Chondrocyte (in vitro differentiated cells): ENCODE results near the gene NOXO1. TPM values are rescaled to one million over a fixed set of nuclear protein-coding genes. Genes with fewer than 3 reads are reported as not detected.

Experiments used
- DNase-seq: peaks from one replicate; pipeline ENCODE4 v3.0.0; 2021; ENCODE audit warnings: mixed read lengths, low spot score
- H3K27ac Mint-ChIP-seq: one replicate; pipeline ENCODE4 v1.8.0; 2021; ENCODE audit warnings: mild to moderate bottlenecking, moderate library complexity, mixed read lengths; ENCODE audit not compliant: unreplicated experiment
- H3K27me3 Mint-ChIP-seq: 2 replicates; pipeline ENCODE4 v1.8.0; 2021; ENCODE audit warnings: low read depth, mixed read lengths
- H3K36me3 Mint-ChIP-seq: 2 replicates; pipeline ENCODE4 v1.8.0; 2021; ENCODE audit warnings: low read depth, mixed read lengths
- H3K4me1 Mint-ChIP-seq: 2 replicates; pipeline ENCODE4 v1.8.0; 2021; ENCODE audit warnings: low read depth, mild to moderate bottlenecking, mixed read lengths
- H3K4me3 Mint-ChIP-seq: one replicate; pipeline ENCODE4 v1.8.0; 2021; ENCODE audit warnings: mild to moderate bottlenecking, moderate library complexity, mixed read lengths; ENCODE audit not compliant: unreplicated experiment
- H3K9me3 Mint-ChIP-seq: 2 replicates; pipeline ENCODE4 v1.8.0; 2021; ENCODE audit warnings: low read depth, mixed read lengths
- total RNA-seq: library from RNA; stranded (reverse); gene quantifications from 3 replicates; pipeline ENCODE4 v1.2.1, GENCODE V29; 2021
- TF ChIP-seq, protein P1 (sequence below): fragments of 200-600 bp; sonication (generic); IDR thresholded peaks from 2 replicates; pipeline ENCODE4 v1.5.0; 2021; ENCODE audit warnings: antibody characterized with exemption, mild to moderate bottlenecking, moderate library complexity

Gene NOXO1
- total RNA-seq, 1 donor from 2014 or later = 0.25 TPM

DNA sequence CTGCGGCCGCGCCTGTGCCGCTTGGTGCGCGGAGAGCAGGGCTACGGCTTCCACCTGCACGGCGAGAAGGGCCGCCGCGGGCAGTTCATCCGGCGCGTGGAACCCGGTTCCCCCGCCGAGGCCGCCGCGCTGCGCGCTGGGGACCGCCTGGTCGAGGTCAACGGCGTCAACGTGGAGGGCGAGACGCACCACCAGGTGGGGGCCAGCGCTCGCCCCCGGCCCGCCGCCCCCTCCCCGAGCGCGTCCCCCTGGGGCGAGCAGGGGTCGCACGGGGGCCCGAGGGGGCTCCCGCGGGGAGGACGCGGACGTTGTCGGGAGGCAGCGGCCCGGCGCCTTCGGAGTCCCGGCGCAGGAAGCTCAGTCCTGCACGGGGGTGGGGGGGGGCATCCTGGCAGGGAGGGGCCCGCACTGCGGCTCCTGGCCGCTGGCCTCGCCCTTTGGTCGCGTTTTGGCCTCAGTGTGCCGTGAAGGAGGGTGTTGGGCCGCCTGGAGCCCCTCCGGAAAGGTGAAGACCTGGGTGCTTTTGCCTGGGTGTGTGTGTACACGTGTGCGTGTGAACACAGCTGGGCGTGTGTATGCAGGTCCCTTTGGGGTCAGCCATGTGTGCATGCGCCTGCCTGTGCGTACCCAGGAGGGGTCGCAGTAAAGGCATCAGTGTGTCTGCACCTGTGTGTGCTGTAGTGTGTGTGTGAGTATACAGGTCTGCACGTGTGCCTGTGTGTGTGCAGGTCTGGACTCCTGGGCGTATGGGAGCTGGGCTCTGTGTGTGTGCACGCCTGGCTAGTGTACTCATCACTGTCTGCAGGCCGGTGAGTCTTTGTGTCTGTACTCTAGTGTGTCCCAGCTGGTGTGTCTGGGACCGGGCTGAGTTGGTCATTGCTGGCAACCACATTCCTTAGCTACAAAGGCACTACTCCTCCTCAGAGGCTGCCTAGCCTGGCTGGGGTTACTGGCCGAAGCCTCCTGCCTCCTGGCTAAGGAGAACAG, 46.0 kb upstream of the NOXO1 start:
- Mint-ChIP-seq H3K36me3 (no peaks in the 10 kb centered on the region), H3K27ac (no peak overlapping the region), H3K27me3 (no peaks in the 10 kb centered on the region), H3K4me3 (peak overlapping the region; percentile 82), H3K4me1 (peaks cover 41% of the 10 kb centered on the region), H3K9me3 (no peaks in the 10 kb centered on the region)
- TF ChIP-seq, protein P1, sequence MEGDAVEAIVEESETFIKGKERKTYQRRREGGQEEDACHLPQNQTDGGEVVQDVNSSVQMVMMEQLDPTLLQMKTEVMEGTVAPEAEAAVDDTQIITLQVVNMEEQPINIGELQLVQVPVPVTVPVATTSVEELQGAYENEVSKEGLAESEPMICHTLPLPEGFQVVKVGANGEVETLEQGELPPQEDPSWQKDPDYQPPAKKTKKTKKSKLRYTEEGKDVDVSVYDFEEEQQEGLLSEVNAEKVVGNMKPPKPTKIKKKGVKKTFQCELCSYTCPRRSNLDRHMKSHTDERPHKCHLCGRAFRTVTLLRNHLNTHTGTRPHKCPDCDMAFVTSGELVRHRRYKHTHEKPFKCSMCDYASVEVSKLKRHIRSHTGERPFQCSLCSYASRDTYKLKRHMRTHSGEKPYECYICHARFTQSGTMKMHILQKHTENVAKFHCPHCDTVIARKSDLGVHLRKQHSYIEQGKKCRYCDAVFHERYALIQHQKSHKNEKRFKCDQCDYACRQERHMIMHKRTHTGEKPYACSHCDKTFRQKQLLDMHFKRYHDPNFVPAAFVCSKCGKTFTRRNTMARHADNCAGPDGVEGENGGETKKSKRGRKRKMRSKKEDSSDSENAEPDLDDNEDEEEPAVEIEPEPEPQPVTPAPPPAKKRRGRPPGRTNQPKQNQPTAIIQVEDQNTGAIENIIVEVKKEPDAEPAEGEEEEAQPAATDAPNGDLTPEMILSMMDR = peak; percentile 33
- DNase-seq = no peak

DNA sequence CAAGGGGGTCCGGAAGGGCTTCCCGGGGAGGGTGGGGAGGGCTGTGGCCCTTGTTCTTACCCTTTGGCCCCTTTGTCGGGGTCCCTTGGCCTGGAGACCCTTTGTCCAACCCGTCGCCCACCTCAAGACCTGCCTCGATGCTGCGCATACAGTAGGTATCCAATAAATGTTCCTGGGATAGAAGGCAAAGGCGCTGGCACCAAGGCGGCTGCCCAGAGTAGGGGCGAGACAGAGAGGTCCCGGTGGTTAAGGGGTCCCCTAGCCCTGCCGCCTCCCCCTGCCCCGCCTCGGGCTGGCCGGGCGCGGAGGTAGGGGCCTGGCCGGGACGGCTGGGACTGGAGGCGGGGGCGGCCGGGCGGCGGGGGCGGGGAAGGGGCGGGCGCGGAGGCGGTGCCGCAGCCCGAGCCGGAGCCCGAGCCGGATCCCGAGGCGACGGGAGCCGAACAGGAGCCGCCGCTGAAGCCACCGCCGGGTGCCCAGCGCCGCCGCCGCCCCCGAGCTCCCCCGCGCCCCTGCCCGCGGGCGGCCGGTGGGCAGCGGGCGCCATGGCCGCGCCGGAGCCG, 45.3 kb upstream of the NOXO1 start, which contains the start of gene NHERF2:
Gene NHERF2 (plus strand): TSS at position 442 of the 563 bp plus-strand sequence. CDS start 104 bp downstream, at position 546.
- TF ChIP-seq, protein P1 = no peak
- peaks cover 2% of the 10 kb centered on the region for H3K27me3 Mint-ChIP-seq
- H3K4me3 Mint-ChIP-seq = peak within 1 kb of the TSS; percentile 82
- no peak within 1 kb of the TSS for H3K27ac Mint-ChIP-seq
- H3K36me3 Mint-ChIP-seq = no peaks in the 10 kb centered on the region
- no peaks in the 10 kb centered on the region for H3K9me3 Mint-ChIP-seq
- H3K4me1 Mint-ChIP-seq = peaks cover 37% of the 10 kb centered on the region
- DNase-seq = no peak

DNA sequence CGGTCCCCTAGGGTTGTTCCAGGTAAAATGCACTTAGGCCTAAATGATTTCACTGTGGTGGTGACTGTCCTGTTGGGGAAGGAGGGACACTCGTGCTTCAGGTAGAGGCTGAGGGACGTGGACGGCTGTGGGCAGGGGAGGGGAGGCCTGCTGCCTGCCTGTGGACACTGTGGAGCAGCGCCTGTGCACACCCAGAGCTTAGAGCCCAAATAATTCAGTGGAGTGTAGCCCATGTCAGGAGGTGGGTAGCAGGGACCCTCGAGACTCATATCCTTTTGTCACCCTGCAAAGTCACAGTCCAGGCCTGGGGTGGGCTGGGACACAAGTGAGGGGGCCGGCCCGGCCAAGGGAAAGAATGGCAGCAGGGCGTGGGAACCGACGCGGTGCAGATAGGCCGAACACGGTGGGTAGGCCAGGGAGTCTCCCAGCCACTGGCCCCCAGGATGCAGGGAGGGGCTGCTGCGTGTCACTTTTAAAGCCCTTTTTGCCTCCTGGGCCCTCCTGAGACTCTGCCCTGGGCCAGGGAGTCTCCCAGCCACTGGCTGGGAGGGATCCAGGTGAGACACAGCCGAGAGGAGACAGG, 44.7 kb upstream of the NOXO1 start:
- DNase-seq = no peak
- Mint-ChIP-seq H3K4me3 (peak overlapping the region; percentile 28), H3K9me3 (no peaks in the 10 kb centered on the region), H3K27me3 (peaks cover 4% of the 10 kb centered on the region), H3K4me1 (peaks cover 38% of the 10 kb centered on the region), H3K36me3 (no peaks in the 10 kb centered on the region), H3K27ac (no peak overlapping the region)
- TF ChIP-seq, protein P1 = no peak

DNA sequence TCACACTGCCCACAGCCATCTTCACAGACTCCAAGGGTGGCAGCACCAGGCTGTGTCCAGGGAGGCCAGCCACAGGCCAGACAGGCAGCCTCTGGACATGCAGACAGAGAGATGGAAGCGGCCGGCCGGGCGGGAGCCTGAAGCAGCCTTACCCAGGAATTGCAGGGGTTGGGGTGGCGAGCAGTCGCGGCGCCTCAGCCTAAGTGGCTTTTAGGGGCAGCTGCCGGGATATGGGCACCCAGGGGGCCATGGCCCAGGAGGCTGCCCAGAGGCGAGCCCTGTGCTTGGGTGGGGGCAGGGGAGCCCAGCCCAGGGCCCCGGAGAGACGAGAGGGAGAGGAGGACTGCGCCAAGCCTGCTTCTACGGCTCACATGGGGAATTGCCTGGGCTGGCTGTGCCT, 44.0 kb upstream of the NOXO1 start:
- TF ChIP-seq, protein P1 = no peak
- H3K36me3 Mint-ChIP-seq = no peaks in the 10 kb centered on the region
- peaks cover 9% of the 10 kb centered on the region for H3K27me3 Mint-ChIP-seq
- H3K9me3 Mint-ChIP-seq = no peaks in the 10 kb centered on the region
- no peak overlapping the region for H3K27ac Mint-ChIP-seq
- no peak overlapping the region for H3K4me3 Mint-ChIP-seq
- peaks cover 37% of the 10 kb centered on the region for H3K4me1 Mint-ChIP-seq
- no peak for DNase-seq

DNA sequence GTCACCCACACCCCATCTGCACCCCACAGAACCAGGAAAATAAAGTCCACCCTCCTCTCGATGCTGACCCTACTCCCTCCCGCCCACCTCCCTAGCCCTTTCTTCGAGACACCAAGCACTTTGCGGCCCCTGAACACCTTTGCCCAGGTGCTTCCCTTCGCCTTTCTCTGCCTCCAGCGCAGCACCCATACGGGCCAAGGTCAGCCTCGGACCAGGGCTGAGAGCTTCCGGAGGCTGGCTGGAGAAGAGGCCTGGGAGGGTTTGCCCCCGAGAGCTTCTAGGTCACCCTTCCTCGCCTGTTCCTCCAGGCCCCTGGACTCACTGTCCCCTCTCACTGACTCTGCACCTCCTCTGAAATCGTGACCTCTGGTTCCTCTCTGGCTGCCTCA, 42.8 kb upstream of the NOXO1 start:
- H3K4me3 Mint-ChIP-seq = no peak overlapping the region
- TF ChIP-seq, protein P1 = no peak
- H3K27ac Mint-ChIP-seq = peak overlapping the region; percentile 17
- peaks cover 10% of the 10 kb centered on the region for H3K27me3 Mint-ChIP-seq
- no peaks in the 10 kb centered on the region for H3K36me3 Mint-ChIP-seq
- H3K9me3 Mint-ChIP-seq = no peaks in the 10 kb centered on the region
- no peak for DNase-seq
- peaks cover 37% of the 10 kb centered on the region for H3K4me1 Mint-ChIP-seq
